Stimulated activated naive CD4-positive, alpha-beta T cell treated with Interleukin-2 at 50 U/mL for 16 hours (primary cell): ENCODE data around the gene ASCL2.

Source experiments
- DNase-seq: peaks from one replicate; lab custom pipeline; 2025; lab: John Stamatoyannopoulos, UW

ASCL2 gene

DNA sequence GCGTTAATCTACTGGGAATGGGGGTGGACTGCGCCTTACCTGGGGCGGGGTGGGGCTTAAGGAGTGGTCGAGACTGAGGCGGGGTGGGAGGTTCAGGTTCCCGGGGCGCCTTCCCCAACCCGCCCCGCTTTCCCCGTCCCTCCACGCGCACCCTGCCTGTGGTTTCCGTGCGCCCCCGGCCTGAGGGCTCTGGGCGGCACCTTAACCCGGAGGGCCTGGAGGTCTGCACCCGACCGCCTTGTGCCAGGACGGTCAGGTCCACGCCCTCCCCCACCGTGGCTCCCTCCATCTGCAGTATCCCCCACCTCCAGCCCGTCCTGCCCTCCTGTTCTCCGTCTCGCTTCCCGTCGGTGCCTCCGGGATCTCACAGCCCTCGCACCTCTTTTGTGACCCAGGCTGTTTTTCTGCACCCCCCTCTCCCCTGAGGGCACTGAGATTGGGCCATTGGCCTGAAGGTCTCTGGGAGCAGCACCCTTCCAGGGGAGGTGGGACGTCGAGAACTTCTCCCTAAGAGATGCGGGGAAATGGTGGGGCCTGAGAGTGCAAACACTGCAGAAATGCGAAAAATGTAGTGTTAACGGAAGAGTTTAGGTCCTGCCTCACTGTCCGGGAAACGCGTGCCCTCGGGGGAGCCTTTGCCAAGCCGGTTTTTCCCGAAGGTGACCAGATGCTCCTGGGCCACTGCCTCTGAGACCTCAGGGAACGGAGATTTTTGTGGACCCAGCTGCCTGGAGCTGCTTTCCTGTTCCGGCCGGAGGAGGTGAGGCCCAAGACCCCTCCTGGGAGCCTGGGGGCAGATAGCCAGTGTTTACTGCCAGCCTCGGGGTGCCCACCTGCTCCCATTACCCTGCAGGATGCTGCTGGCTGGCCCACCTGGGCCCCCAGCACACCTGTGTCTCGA, 1.2 kb upstream of the ASCL2 start:
- DNase-seq: no peak

DNA sequence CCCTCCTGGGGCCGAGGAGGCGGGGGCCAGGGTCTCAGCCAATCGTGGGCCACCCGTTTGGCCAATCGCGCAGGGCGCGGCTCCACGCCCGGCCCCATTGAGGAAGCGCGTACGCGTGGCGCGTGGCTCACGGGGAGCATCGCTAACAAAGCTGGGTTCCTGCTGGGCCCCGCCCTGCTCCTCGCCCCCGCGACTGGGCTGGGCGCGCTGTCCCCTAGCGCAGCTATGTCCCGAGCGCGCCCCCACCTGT, 614 bp upstream of the ASCL2 start:
- peak; percentile 52 for DNase-seq

DNA sequence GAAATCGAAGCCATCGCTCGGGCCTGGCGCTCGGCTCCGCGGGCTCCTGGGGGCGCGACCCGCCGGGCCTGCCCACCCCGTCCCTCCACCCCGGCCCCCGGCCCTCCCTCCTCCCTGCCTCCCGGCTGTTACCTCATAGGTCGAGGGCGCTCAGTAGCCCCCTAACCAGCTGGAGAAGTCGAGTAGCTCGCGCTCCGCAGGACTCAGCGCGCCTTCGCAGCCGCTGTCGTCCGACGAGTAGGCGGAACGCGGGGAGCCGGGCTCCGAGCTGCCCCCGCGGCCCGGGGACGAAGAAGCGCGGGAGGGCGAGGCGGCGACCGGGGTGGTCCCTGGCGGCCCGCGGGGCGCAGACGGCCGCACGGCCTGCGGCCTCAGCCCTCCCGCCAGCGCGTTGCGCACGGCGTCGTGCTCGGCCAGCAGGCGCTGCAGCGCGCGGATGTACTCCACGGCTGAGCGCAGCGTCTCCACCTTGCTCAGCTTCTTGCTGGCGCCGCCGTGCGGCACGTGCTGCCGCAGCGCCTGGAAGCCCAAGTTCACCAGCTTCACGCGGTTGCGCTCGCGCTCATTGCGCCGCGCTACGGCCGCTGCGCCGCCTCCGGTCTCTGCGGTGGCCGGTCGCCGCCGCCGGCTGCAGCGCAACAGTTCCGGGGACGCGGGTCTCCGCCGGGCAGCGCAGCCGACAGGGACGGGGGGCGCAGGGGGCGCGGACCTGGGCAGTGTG, 627 bp downstream of the ASCL2 start:
- DNase-seq: peak; percentile 19

GRCh38 chr11:2268729-2269600, 1.4 kb downstream of the ASCL2 start:
- peak; percentile 89 for DNase-seq

GRCh38 chr11:2267851-2268728, 2.3 kb downstream of the ASCL2 start:
- DNase-seq: no peak

GRCh38 chr11:2267306-2267850, 3.0 kb downstream of the ASCL2 start:
- no peak for DNase-seq

DNA sequence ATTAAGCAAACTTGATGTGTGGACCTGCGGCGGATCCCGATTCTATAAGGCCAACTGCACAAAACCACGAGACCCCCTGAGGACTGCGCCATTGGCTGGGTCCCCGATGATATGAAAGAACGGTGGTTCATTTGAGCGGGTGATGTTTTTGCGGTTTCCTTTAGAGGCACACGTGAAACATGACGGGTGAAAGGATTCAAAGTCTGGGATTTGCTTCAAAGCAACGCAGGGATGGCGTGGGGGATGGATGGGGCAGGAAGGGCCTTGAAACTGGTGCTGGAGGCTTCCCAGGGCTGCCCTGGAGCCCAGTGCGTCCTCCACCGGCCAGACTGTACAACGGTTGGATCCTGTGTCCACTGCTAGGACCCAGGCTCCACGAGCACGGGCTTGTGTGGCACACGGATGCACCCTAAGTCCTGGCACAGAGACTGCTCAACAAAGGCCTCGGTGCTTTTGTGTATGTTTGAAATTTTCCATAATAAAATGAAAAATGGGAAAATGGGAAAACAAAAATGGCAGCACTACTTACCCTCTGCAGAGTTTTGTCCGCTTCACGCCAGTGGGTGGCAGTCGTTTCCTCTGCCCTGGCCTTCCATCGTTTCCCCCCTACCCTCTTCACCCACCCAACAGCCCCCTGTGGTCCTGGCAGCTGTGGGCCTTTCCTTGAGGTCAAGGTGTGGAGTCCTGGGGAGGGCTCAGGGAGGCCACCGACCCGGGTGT, 3.6 kb downstream of the ASCL2 start:
- no peak for DNase-seq

DNA sequence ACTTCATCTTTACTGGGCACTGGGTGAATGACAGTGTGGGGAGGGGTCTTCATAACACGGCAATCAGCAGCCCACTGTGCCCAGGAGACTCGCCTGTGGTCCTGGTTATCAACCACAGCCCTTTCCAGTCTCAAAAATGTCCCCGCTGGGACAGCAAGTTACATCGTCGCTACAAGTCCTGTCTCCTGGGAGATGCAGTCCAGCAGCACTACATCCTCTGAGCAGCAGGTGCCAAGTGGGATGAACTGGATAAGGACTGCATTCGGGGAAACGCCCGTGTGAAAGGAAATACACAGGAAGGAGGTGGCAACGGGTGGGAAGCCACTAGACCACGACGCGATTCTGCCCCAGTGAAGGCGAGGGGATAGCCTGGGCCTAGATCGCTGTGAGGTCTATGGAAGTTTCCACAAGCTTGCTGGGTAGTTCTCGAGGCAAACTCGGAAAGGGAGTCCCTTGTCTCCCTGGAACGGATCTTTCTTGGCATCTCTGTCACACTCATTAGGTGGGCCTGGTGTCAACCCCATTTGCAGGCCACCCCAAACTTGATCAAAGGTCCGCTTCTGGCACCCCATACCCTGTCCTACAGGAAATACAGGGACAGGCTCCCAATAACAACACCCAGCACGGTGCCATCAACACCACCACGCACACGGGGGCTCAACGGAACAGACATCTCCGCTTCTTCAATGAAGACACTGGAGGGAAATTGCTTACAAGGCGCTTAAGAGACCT, 4.4 kb downstream of the ASCL2 start:
- DNase-seq: no peak

- no peak for DNase-seq
Observed at GRCh38 chr11:2265396-2265795, 5.0 kb downstream of the ASCL2 start.

DNA sequence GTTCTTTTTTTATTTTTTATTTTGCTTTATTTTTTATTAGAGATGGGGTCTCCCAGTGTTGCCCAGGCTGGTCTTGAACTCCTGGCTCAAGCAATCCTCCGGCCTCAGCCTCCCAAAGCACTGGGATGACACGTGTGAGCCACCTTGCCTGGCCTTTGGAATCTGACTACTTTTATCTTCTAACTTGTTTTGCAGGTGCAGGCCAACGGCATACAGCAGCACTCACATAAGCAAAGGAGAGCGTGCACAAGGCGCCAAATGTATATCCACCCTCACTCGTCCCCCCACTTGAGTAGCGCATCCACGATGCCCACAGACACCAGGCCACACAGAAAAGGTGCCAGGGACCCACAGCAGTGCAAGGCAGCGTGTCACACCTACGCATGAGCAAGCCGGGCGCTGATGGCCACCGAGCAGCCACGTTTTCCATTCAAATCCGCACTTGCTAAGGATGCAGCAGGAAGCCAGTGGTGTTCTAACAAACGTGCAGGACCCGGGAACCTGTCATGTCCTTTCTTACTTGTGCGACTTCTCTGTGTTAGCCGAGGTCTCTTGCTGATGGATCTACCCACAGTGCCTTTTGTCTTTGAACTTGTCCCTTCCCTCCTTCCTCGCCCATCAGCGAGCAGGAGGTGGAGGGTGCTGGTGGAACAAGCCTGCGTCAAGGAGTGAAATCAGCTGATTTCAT, 5.9 kb downstream of the ASCL2 start:
- no peak for DNase-seq

DNA sequence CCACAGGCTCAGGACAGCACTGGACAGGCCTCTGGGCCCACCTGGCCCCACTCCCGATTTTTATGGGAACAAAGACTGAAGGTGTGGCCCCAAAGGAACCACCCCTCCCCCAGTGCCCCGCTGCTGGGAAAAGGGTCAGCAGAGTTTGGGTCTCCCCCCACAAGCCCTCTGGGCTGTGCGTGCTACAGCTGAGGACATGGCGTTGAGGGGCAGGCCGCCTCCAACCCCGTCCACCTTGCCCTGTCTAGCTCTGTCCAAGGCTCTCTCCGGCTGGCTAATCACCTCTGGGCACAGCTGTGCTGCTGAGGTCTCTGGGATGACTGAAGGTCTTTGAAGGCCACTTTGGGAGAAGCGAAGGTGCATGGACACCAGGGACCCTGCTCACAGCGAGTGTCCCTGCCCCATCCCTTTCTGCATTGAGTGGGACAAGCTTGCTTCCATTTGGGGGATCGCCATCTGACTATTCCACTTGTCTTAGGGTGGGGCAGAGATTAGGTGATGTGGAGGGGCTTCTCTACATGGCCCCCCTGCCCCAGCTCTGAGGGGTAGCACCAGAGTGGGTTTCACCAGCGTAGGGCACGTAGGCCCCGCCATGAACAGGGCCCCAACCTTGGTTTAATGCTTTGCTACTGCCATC, 6.5 kb downstream of the ASCL2 start:
- no peak for DNase-seq

DNA sequence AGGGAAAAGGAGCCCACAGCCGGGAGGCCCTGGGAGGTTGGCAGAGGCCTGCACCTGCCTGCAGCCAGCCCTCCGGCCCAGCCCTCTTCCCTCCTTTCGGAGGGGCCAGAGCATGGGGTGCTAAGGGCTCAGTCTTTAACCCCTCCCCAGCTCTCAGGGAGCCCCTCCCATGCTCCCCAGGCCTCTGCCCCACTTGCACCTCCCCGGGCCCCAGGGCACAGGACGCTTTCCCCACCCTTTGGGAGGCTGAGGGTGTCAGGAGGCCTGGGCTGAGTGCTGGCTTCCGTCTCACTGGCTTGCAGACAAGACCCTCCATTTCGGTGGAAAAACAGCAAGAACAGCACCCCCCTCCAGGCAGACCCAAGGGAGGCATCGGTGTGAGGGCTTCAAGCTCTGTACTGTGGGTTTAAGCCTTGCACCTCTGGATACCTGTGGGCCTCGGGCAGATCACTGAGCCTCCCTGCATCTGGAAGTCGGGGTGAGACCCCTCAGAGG, 7.3 kb downstream of the ASCL2 start:
- DNase-seq: no peak

DNA sequence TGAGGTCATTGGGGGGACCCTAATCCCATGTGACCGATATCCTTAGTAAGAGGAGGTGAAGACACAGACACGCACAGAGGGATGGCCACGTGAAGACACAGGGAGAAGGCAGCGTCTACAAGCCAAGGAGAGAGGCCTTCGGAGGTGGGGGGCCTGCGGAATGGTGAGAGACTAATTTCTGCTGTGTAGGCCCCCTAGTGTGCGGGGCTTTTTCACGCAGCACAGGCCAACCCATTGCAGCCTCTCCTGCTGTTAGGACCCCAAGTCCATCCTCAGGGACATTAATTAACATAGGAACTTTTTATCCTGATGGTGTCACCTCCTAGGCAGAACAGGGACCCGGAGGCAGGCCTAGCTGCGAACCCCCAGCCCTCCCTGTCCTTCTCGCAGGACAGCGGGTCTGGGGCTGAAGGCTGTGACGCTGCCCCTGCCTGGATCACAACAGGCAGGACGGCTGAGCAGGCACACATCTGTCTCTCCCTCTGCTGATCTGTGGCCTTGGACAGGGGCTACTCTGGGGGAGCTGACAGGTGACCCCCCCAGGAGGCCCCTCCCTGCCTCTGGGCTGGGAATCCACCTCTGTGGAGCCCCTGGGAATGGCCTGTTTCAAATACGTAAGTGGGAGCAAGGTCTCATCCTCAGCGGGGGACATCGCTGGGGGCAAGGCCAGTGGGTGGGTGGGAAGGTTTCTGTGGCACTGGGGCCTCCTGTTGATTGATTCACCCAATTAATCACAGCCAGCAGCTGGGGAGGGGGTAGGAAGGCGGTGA, 7.9 kb downstream of the ASCL2 start:
- no peak for DNase-seq

DNA sequence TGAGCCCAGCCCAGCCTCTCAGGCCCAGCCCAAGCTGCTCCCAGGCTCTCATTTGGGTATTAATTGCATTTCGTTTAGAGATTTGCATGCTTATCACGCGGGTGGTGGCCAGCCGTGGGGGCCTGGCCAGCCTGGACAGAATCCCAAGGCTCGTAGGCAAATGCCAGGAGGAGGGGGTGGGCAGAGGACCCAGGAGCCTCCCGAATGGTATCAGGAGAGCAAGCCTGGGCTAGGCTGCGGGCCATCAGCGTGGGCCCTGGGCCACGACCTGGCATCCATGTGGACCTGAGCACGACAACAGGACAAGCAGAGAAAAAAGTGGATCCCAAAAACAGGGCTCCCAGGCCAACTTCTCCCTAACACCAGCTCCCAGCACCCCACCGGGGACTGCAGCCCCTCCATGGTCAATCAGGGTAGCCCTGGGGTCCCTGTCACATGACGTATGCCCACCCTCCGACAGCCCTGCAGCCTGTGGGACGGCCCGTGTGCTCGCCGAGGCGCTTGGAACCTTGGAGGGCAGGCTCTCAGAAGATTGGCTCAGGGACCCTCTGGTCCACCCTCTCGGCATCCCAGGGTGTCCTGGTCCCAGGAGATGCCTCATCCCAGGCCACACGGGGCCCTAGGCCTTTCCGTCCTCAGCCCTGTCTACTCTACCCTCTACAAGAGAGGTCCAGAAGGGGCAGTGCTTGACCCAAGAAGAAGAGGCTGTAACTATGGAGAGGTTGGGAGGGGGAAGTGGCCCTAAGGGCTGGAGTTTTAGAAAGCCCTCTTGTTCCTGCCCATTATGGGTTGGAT, 8.8 kb downstream of the ASCL2 start:
- DNase-seq: no peak

DNA sequence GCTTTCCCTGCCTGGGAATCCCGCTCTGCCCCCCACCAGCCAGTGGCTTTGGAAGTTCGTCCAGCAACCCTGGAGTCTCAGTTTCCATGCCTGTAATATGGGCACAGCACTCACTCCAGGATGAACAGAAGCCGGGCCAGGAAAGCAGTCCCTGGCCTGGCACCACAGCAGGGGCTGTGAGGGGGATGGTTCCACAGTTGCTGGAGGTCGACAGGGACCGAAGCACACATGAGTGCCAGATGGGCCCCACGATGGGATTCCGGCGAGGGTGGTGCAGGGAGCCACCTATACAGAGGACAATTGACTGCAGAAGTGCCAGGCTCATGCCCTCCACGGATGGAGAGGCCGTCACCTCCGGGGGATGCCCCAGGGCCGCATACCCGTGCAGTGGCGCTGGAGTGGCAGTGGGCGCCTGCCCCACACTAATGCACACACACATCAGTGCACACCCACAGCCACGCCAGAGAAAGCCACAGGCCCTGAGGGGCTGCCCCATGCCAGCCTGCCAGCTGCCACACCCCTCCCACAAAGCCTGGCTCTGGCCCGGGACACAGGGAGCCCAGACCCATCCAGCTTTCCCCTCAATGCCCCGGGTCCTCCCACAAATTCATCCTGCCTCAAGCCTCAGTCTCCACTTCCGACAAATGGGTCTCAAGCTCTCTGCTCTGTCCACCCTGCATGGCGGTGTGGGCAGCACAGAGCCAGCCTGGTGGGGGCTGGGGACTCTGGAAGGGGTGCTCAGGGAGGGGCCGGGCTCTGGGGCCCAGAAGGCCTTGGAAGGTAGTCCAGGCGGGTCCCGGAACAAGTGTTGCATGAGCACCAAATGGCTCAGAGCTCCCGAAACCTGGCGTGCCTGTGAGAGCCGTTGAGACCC, 9.7 kb downstream of the ASCL2 start:
- DNase-seq: no peak

- DNase-seq: no peak
Observed at GRCh38 chr11:2259897-2260451, 10.4 kb downstream of the ASCL2 start.
